Spleen (tissue), 11 donors: Measurements from ENCODE around the gene DUSP22. TPM values are rescaled to one million over a fixed set of nuclear protein-coding genes. Genes with fewer than 3 reads are reported as not detected.
A peak's percentile ranks its signal among the peaks of the same experiment; 100 is the strongest.
"Not testable (repeated sequence)": the region's sequence is repeated elsewhere in the genome, so short reads cannot be mapped to it uniquely, and the experiment has no call there.

Experiments used
- DNase-seq: peaks from one replicate; pipeline ENCODE4 v3.0.0-alpha.2; 2020
- H3K27ac ChIP-seq, 8 donors: fragments of 200-600 bp; sonication (generic) in 7 of 8; 1 replicate in 4 of 8; 2 replicates in 4 of 8; pipeline versions ENCODE4 v1.5.0 to v1.8.0; 2016 to 2021; ENCODE audit warnings: inconsistent platforms in 4 of 8, mild to moderate bottlenecking in 4 of 8, moderate library complexity in 1 of 8
- H3K27me3 ChIP-seq, 7 donors: fragments of 200-600 bp; sonication (generic) in 6 of 7; replicated peaks in 1 of 7; 1 replicate in 4 of 7; 2 replicates in 3 of 7; pipeline versions ENCODE4 v1.5.0 to v1.8.0; 2016 to 2021; ENCODE audit warnings: inconsistent platforms in 3 of 7, mild to moderate bottlenecking in 1 of 7
- H3K36me3 ChIP-seq, 6 donors: fragments of 200-600 bp; sonication (generic) in 5 of 6; 1 replicate in 4 of 6; 2 replicates in 2 of 6; pipeline versions ENCODE4 v1.5.0 to v1.8.0; 2016 to 2021; ENCODE audit warnings: inconsistent platforms in 2 of 6
- H3K4me1 ChIP-seq, 6 donors: fragments of 200-600 bp; sonication (generic) in 5 of 6; 1 replicate in 3 of 6; 2 replicates in 3 of 6; pipeline versions ENCODE4 v1.5.0 to v1.8.0; 2016 to 2021; ENCODE audit warnings: inconsistent platforms in 3 of 6
- H3K4me3 ChIP-seq, 8 donors: fragments of 200-600 bp; sonication (generic) in 7 of 8; 1 replicate in 4 of 8; 2 replicates in 4 of 8; pipeline versions ENCODE4 v1.5.0 to v1.8.0; 2016 to 2021; ENCODE audit warnings: inconsistent platforms in 4 of 8, mild to moderate bottlenecking in 4 of 8, moderate library complexity in 2 of 8
- H3K9me3 ChIP-seq, 8 donors: fragments of 200-600 bp; sonication (generic) in 7 of 8; 1 replicate in 4 of 8; 2 replicates in 4 of 8; pipeline versions ENCODE4 v1.5.0 to v1.8.0; 2016 to 2021; ENCODE audit warnings: inconsistent platforms in 4 of 8
- CTCF ChIP-seq, 11 experiments: fragments of 200-600 bp in 7 of 11; fragments of 450-650 bp in 4 of 11; sonication (generic) in 4 of 11; IDR thresholded peaks in 8 of 11; conservative IDR thresholded peaks in 3 of 11; 1 replicate in 7 of 11; 2 replicates in 4 of 11; pipeline versions ENCODE4 v1.4.0 to v1.8.0; 2016 to 2021; ENCODE audit warnings: antibody characterized with exemption in 11 of 11, inconsistent platforms in 4 of 11, mild to moderate bottlenecking in 1 of 11
- POLR2A ChIP-seq, 3 donors: fragments of 450-650 bp; IDR thresholded peaks; one replicate each; pipeline ENCODE4 v1.5.1; 2017; ENCODE audit warnings: antibody characterized with exemption in 3 of 3, mild to moderate bottlenecking in 1 of 3
- POLR2AphosphoS5 ChIP-seq, 3 donors: sonication (generic); formaldehyde crosslinking; IDR thresholded peaks; one replicate each; pipeline ENCODE4 v1.5.1; 2017; ENCODE audit warnings: antibody characterized with exemption in 3 of 3
- WGBS, 5 donors: extraction: QIAGEN DNeasy Blood & Tissue Kit in 3 of 5; methylation state at CpG; one replicate each; pipeline versions ENCODE4 v1.1.5 to v1.1.7; 2013 to 2018; 5-methylcytosine and 5-hydroxymethylcytosine counted together
- intact Hi-C: fragments of 100-400 bp; cut with DNase I; formaldehyde crosslinking; loops from one replicate; pipeline ENCODE4 v1.15.0; 2023; ENCODE audit warnings: low total_unique reads
- polyA plus RNA-seq, 3 donors: library from polyadenylated mRNA; stranded (reverse); fragments of 200-250 nt; gene quantifications; one replicate each; pipeline ENCODE4 v1.2.1, GENCODE V29; 2013
- total RNA-seq, 7 donors: library from RNA; depleted of rRNA in 3 of 7; stranded (reverse); fragments of >200 nt in 3 of 7; fragmentation: NEBNext Ultra II Directional in 4 of 7; extraction: Animal tissue kit (Norgen Biotek cat#: 25700) in 4 of 7; gene quantifications; one replicate each; pipeline versions ENCODE4 v1.1.0 to v1.2.1, GENCODE V29; 2016 to 2021
- donor health status: healthy with polysubstance abuse.
- donor health status: DM: no; HTN: no; CAD: no; lungs with moderate emphysema.
- donor health status: DM: no; HTN: no; CAD: no.
- donor health status: Bipolar disorder and iron deficiency.
- donor health status: healthy.
- donor health status: DM: no; HTN: no; CAD: no.
- donor health status: DM: yes; HTN: yes; CAD: no.

DUSP22 gene
- total and polyA plus RNA-seq, 10 donors, result 41.2 to 120 (median 69.4) TPM

GRCh38 chr6:376827-377640 lies 84.7 kb downstream of the DUSP22 start:
- intact Hi-C loops, result no loop called here
- H3K27ac ChIP-seq, result no peak overlapping the region
- no peak for TF ChIP-seq CTCF (IDR thresholded peaks at IDR 0.05 in 8 of 11, conservative IDR thresholded peaks at IDR 0.05 in 3 of 11)
- no peak for TF ChIP-seq POLR2AphosphoS5 (IDR thresholded peaks at IDR 0.05)
- no peak for TF ChIP-seq POLR2A (IDR thresholded peaks at IDR 0.05)
- peaks cover 13 to 49% (median 29%) of the 10 kb centered on the region in 6 donors for H3K4me1 ChIP-seq
- H3K27me3 ChIP-seq, result peaks cover 0 to 48% (median 9%) of the 10 kb centered on the region in 7 donors
- no peaks in the 10 kb centered on the region for H3K36me3 ChIP-seq
- peaks cover 0 to 10% (median 0%) of the 10 kb centered on the region in 8 donors for H3K9me3 ChIP-seq
- WGBS, 5 donors, result 57 to 61% (median 59%) methylated on average over 10 of the region's 10 CpGs
- no peak overlapping the region for H3K4me3 ChIP-seq
- no peak for DNase-seq

GRCh38 chr6:377641-378020 lies 85.3 kb downstream of the DUSP22 start:
- intact Hi-C loops, H3K9me3 ChIP-seq, H3K27ac ChIP-seq, DNase-seq, H3K36me3 ChIP-seq, H3K4me3 ChIP-seq: not testable (repeated sequence)
- peaks cover 13 to 44% (median 25%) of the 10 kb centered on the region in 6 donors for H3K4me1 ChIP-seq
- peaks cover 0 to 48% (median 9%) of the 10 kb centered on the region in 7 donors for H3K27me3 ChIP-seq
- WGBS, 5 donors, result 82 to 91% (median 89%) methylated on average over 13 of the region's 13 CpGs

- intact Hi-C loops, result no loop called here
- no peaks in the 10 kb centered on the region for H3K36me3 ChIP-seq
- no peak for TF ChIP-seq POLR2AphosphoS5 (IDR thresholded peaks at IDR 0.05)
- TF ChIP-seq CTCF (IDR thresholded peaks at IDR 0.05 in 8 of 11, conservative IDR thresholded peaks at IDR 0.05 in 3 of 11), result no peak
- TF ChIP-seq POLR2A (IDR thresholded peaks at IDR 0.05), result no peak
- 73 to 79% (median 79%) methylated on average over 24 of the region's 24 CpGs for WGBS, 5 donors
- H3K4me1 ChIP-seq, result peaks cover 13 to 38% (median 21%) of the 10 kb centered on the region in 6 donors
- peaks cover 0 to 6% (median 0%) of the 10 kb centered on the region in 8 donors for H3K9me3 ChIP-seq
- no peak overlapping the region for H3K4me3 ChIP-seq
- peaks cover 0 to 42% (median 9%) of the 10 kb centered on the region in 7 donors for H3K27me3 ChIP-seq
- peak; percentile 75 for DNase-seq
- peak overlapping the region in 1 of 8 donors; percentile 2 for H3K27ac ChIP-seq
These were observed 86.0 kb downstream of the DUSP22 start for GRCh38 chr6:378090-378957.

- H3K27ac ChIP-seq, result peak overlapping the region in 1 of 8 donors; percentile 2
- H3K36me3 ChIP-seq, result no peaks in the 10 kb centered on the region
- WGBS, 5 donors, result 79 to 83% (median 81%) methylated on average over 11 of the region's 11 CpGs
- H3K4me1 ChIP-seq, result peaks cover 13 to 38% (median 20%) of the 10 kb centered on the region in 6 donors
- DNase-seq, result no peak
- peaks cover 0 to 6% (median 0%) of the 10 kb centered on the region in 8 donors for H3K9me3 ChIP-seq
- peak overlapping the region in 1 of 8 donors; percentile 6 for H3K4me3 ChIP-seq
- no peak for TF ChIP-seq POLR2A (IDR thresholded peaks at IDR 0.05)
- TF ChIP-seq POLR2AphosphoS5 (IDR thresholded peaks at IDR 0.05), result no peak
- no peak for TF ChIP-seq CTCF (IDR thresholded peaks at IDR 0.05 in 8 of 11, conservative IDR thresholded peaks at IDR 0.05 in 3 of 11)
- intact Hi-C loops, result no loop called here
- peaks cover 0 to 36% (median 9%) of the 10 kb centered on the region in 7 donors for H3K27me3 ChIP-seq
These were observed 86.7 kb downstream of the DUSP22 start for GRCh38 chr6:378958-379409.
